Ectodermal cell (in vitro differentiated cells): ENCODE data around the gene BTBD9.
"Not testable (repeated sequence)": the region's sequence is repeated elsewhere in the genome, so short reads cannot be mapped to it uniquely, and the experiment has no call there.

Experiments used
- H3K27ac ChIP-seq: 2 replicates; pipeline ENCODE4 v1.7.0; 2013; ENCODE audit warnings: mild to moderate bottlenecking, low read depth, low read length; ENCODE audit not compliant: insufficient read depth, poor library complexity, severe bottlenecking
- H3K27me3 ChIP-seq: 2 replicates; pipeline ENCODE4 v1.7.0; 2013; ENCODE audit warnings: mild to moderate bottlenecking, low read length; ENCODE audit not compliant: insufficient read depth, control insufficient read depth, poor library complexity, severe bottlenecking
- H3K36me3 ChIP-seq: one replicate; pipeline ENCODE4 v1.7.0; 2013; ENCODE audit warnings: low read length; ENCODE audit not compliant: control insufficient read depth, insufficient read depth
- H3K4me1 ChIP-seq: one replicate; pipeline ENCODE4 v1.7.0; 2013; ENCODE audit warnings: low read length; ENCODE audit not compliant: control insufficient read depth, insufficient read depth
- H3K4me3 ChIP-seq: 2 replicates; pipeline ENCODE4 v1.7.0; 2013; ENCODE audit warnings: low read depth, low read length, control low read depth; ENCODE audit not compliant: insufficient read depth
- H3K9me3 ChIP-seq: 2 replicates; pipeline ENCODE4 v1.7.0; 2013; ENCODE audit warnings: mild to moderate bottlenecking, low read length, moderate library complexity; ENCODE audit not compliant: control insufficient read depth
- WGBS, 2 experiments: methylation state at CpG; one replicate each; pipeline ENCODE4 v1.1.7; 2013; ENCODE audit warnings: missing lambda C conversion rate in 2 of 2; 5-methylcytosine and 5-hydroxymethylcytosine counted together

BTBD9 gene

DNA sequence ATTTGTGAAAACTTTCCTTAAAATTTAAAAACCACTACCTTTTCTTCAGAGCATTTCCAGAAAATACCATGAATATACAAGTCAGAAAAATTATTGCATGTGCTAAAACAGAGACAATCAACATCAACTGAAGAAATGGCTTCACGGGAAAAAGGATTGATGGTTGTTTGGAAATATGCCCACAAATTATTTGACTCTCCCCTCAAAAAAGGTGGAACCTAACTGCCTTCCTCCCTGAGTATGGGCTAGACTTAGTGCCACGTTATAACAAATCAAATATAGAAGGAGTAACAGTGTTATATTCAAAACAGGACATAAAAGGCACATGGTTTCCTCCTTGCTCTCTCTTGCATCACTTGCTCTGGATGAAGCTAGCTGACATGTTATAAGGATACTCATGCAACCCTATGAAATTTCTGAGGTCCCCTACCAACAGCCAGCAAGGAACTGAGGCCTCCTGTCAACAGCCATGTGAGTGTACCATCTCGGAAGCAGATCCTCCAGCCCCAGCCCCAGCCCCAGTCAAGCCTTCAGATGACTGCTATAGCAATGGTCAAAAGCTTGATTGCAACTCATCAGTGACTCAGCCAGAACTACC lies 8.4 kb downstream of the BTBD9 start:
- Histone ChIP-seq H3K36me3 (no peaks in the 10 kb centered on the region), H3K9me3 (no peaks in the 10 kb centered on the region), H3K4me1 (no peaks in the 10 kb centered on the region), H3K27ac (no peak overlapping the region), H3K4me3 (no peak overlapping the region), H3K27me3 (no peaks in the 10 kb centered on the region)
- 95 to 97% methylated on average over 3 of the region's 3 CpGs for WGBS, 2 experiments

DNA sequence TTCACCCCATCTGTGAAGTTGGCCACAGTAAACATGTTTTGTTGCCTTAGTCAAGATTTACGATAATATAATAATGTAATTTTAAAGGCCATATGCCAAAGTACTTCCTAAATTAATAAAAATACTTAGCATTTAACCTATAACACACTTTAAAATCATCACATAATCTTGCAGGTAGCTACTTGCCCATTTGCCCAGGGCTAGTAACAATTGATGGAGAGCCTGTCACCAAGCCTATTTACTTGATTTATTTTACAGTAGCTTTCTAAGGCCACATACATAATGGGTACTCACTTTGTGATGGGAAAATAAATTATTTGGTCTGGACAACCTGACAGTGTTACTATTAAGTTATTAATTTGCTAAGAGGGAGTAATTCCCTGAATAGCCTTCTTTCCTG lies 14.5 kb downstream of the BTBD9 start:
- Histone ChIP-seq H3K36me3 (no peaks in the 10 kb centered on the region), H3K9me3 (no peaks in the 10 kb centered on the region), H3K27ac (no peak overlapping the region), H3K27me3 (no peaks in the 10 kb centered on the region), H3K4me1 (no peaks in the 10 kb centered on the region), H3K4me3 (no peak overlapping the region)
- WGBS, 2 experiments = 83% methylated on average over 1 of the region's 1 CpG; no CpG with 5 or more reads in 1 of the 2 experiments

DNA sequence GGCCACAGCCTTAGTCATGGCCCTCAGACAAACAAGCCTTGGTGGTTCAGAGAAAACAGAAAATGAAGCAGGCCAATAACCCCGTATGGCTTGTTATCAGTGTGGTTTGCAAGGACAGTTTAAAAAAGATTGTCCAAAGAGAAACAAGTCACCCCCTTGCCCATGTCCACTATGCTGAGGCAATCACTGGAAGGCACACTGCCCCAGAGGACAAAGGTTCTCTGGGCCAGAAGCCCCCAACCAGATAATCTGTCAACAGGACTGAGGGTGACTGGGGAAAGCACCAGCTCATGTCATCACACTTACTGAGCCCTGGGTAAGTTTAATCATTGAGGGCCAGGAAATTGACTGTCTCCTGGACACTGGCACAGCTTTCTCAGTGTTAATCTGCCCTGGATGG lies 20.4 kb downstream of the BTBD9 start:
- H3K36me3 ChIP-seq, H3K4me1 ChIP-seq, H3K9me3 ChIP-seq, H3K27ac ChIP-seq, H3K4me3 ChIP-seq, H3K27me3 ChIP-seq: not testable (repeated sequence)
- WGBS, 2 experiments = 88 to 95% methylated on average over 1 of the region's 1 CpG

DNA sequence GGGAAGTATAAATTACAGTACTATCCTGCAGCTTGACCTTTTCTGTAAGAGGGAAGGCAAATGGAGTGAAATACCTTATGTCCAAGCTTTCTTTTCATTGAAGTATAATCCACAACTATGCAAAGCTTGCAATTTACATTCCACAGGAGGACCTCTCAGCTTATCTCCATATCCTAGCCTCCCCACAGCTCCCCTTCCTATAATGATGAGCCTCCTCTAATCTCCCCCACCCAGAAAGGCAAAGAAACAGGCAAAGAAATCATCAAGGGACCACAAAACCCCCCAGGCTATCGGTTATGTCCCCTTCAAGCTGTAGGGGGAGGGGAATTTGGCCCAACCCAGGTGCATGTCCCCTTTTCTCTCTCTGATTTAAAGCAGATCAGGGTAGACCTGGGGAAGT lies 21.4 kb downstream of the BTBD9 start:
- H3K4me1 ChIP-seq, H3K27ac ChIP-seq, H3K27me3 ChIP-seq, H3K9me3 ChIP-seq, H3K4me3 ChIP-seq, H3K36me3 ChIP-seq: not testable (repeated sequence)
- WGBS, 2 experiments = 56% methylated on average over 1 of the region's 1 CpG

DNA sequence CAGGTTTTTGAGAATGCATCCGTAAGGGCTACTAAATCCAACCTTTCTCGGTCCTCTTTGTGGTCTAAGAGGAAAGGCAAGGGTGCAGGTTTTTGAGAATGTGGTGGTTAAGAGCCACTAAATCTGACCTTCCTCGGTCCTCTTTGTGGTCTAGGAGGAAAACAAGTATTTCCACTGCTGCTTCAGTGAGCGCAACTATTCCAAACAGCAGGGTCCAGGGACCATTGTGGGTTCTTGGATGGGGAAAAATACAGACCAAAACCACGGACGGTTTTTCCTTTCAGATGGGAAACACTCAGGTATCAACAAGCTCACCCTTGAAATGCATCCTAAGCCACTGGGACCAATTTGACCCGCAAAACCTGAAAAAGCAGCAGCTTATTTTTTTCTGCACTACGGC lies 21.9 kb downstream of the BTBD9 start:
- Histone ChIP-seq H3K4me3 (no peak overlapping the region), H3K27ac (no peak overlapping the region), H3K27me3 (no peaks in the 10 kb centered on the region), H3K36me3 (no peaks in the 10 kb centered on the region), H3K9me3 (no peaks in the 10 kb centered on the region), H3K4me1 (no peaks in the 10 kb centered on the region)
- 90 to 93% methylated on average over 8 of the region's 8 CpGs for WGBS, 2 experiments

DNA sequence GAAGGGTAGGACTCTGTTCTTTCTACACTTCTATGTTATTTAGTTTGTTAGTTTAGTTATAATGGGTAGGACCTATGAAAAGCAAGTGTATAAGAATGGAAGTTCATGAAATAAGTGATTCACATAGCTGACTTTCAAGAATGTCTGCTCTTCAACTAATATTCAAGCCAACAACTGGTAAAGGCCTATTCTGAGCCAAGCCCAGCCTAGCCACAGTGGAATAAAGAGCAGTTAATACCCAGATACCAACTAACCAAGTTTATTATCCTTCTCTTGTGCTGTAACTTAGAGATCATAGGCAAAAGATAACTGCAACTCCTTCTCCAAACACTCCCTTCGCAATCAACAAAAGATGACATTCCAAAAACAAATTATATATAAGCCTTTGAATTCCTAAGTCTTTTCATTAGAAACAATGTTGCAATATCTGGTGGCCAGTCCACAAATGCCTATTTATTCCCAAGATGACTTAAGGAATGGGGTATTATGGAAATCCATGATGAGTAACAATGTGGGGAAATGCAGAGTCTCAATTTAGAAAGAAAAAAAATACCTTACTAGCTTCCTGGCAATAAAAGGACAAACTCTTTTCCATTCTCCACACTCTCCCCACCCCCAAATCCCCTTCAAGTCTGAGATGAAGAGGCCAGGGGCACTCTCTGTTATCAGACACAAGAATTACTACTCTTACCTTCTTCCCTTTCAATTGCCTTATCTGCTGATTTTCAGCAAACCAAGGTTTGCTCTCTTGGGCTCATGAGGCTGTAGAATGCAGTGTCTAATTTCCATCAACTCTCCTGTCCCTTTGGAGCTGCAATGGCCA lies 27.4 kb downstream of the BTBD9 start:
- Histone ChIP-seq H3K9me3 (no peaks in the 10 kb centered on the region), H3K4me3 (no peak overlapping the region), H3K36me3 (no peaks in the 10 kb centered on the region), H3K27ac (no peak overlapping the region), H3K27me3 (no peaks in the 10 kb centered on the region), H3K4me1 (no peaks in the 10 kb centered on the region)
- 100% methylated on average over 1 of the region's 1 CpG for WGBS, 2 experiments

DNA sequence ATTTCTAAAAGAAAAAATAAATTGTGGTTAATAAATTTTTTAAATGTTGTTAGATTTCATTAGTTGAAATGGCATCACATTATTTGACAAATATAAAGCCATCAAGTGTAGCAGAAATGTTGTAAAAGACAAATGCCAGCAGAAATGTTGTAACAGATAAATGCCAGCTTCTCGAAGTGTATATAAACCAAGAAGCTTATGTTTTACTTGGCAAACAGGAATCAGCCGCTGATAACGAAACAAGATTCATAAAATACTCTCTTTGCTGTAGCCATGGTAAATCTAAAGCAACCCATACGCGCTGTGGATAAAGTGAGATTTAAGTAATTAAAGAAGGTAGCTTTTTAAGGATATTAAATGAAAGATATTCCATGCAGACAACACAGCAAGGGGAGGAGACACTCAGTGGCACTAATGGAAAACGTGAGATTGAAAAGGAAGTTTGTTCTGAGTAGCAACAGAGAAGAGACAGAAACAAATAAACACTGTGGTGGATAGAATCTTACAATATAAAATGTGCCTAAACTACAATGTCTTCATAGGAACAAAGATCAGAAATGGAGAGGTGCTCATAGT lies 29.6 kb downstream of the BTBD9 start:
- H3K4me1 ChIP-seq = no peaks in the 10 kb centered on the region
- H3K9me3 ChIP-seq = no peaks in the 10 kb centered on the region
- no peaks in the 10 kb centered on the region for H3K27me3 ChIP-seq
- H3K36me3 ChIP-seq = no peaks in the 10 kb centered on the region
- no peak overlapping the region for H3K4me3 ChIP-seq
- no peak overlapping the region for H3K27ac ChIP-seq
- WGBS, 2 experiments = 93% methylated on average over 6 of the region's 6 CpGs

DNA sequence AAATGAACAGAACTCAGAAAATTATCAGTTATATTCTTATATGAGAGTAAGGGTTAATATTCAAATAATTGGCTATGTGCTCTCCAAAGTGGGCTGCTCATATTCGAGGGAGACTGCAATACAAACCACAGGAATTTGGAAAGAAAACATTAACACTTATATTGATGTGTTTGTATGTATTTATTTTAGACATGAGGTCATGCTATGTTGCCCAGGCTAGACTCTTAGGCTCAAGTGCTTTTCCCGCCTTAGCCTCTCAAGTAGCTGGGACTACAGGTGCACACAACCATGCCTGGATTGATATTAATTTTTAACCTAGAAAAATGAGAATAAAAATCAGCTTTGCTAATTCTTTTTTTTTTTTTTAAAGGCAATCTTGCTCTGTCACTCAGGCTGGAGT lies 35.0 kb downstream of the BTBD9 start:
- no peak overlapping the region for H3K4me3 ChIP-seq
- WGBS, 2 experiments = 98% methylated on average over 2 of the region's 2 CpGs; no CpG with 5 or more reads in 1 of the 2 experiments
- no peaks in the 10 kb centered on the region for H3K4me1 ChIP-seq
- no peak overlapping the region for H3K27ac ChIP-seq
- H3K36me3 ChIP-seq = no peaks in the 10 kb centered on the region
- H3K9me3 ChIP-seq = no peaks in the 10 kb centered on the region
- no peaks in the 10 kb centered on the region for H3K27me3 ChIP-seq

DNA sequence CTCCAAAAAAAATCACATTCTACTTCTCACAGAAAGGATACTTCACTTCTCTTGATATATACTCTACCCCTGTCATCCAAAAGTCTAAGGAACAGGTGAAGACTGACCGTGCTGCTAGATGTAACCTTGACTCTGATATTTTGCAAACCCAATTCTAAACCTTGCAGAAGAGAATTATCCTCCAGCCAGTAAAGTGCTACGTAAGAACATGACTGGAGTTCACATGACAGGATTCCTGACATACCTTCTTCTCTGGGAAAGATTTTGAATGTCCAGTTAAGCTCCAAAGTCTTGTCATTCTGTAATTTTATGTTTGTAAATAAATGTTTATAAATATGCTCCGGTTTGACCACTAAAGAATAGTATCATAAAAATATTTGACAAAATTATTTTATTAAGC lies 35.8 kb downstream of the BTBD9 start:
- H3K9me3 ChIP-seq = no peaks in the 10 kb centered on the region
- 88 to 94% methylated on average over 2 of the region's 3 CpGs for WGBS, 2 experiments
- no peak overlapping the region for H3K27ac ChIP-seq
- H3K4me1 ChIP-seq = no peaks in the 10 kb centered on the region
- H3K4me3 ChIP-seq = no peak overlapping the region
- H3K36me3 ChIP-seq = no peaks in the 10 kb centered on the region
- H3K27me3 ChIP-seq = no peaks in the 10 kb centered on the region

DNA sequence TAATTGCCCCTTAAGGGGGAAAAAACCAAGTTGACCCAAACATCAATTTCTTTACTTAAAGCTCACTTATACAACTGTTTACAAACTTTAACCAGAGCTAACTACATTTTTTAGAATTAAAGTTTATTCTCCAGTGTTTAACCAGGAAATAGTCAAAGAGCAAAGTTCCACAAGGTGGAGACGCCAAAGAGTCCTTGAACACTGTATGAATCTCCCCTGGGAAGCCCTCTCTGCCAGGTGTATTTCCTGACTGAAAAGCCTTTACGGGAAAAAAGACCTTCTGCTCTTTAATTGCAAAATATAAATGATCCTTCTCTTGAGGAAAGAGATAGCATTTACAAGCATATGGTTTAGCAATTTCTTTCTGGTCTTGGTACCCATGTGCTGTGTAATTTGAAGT lies 36.2 kb downstream of the BTBD9 start:
- Histone ChIP-seq H3K9me3 (no peaks in the 10 kb centered on the region), H3K27me3 (no peaks in the 10 kb centered on the region), H3K36me3 (no peaks in the 10 kb centered on the region), H3K27ac (no peak overlapping the region), H3K4me3 (no peak overlapping the region), H3K4me1 (no peaks in the 10 kb centered on the region)
- 81 to 96% methylated on average over 2 of the region's 2 CpGs for WGBS, 2 experiments
